Stimulated activated CD8-positive, alpha-beta memory T cell treated with anti-CD3 and anti-CD28 coated beads, Interleukin-7, amount 100 ng/mL, for 24 hours (primary cell): Measurements from ENCODE around the gene GNG12.

Experiments
- DNase-seq: peaks from one replicate; pipeline ENCODE4 v3.0.0-alpha.2; 2020; ENCODE audit warnings: low read depth

GNG12 gene

GRCh38 chr1:67832737-67833601 is at the start of gene GNG12:
TSS of gene GNG12 (minus strand) at chr1:67833467. CDS start at chr1:67707686, 125,781 bp downstream.
- no peak for DNase-seq

DNA sequence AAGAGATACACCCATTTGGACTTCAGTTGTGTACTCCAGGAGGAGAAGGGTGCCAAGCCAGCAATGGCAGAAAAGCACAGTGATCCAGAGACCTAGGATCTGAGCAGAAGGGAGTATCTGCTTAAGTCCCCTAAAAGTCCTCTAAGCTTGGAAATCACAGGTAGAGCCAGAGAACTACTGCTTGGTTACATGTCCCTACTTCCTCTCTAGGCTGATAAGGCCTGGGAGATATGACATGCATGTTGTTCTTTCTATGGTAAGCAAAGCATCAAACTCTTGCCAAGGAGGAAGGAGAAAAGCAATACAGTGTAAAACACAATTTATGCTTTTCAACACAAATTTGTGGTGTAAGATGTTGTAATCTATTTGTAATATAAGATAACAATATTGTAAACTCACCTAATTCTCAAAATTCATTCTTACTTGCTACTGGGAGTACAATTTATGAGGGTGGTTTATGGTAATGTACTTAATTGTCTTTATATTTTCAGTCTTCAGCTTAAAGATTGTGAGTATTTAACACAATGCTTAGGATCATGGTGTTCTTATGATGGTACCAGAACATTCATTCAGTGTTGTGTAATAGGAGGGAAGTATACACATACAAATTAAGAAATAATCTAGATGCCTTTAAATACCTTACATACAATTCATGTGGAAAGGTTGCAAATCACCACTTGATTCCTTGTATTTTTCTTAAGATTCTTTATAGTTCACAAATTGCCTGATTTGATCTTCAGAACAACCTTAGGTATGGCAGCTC is 49.1 kb upstream of the GNG12 start:
- no peak for DNase-seq

GRCh38 chr1:67880056-67880601 is 46.9 kb upstream of the GNG12 start:
- no peak for DNase-seq

DNA sequence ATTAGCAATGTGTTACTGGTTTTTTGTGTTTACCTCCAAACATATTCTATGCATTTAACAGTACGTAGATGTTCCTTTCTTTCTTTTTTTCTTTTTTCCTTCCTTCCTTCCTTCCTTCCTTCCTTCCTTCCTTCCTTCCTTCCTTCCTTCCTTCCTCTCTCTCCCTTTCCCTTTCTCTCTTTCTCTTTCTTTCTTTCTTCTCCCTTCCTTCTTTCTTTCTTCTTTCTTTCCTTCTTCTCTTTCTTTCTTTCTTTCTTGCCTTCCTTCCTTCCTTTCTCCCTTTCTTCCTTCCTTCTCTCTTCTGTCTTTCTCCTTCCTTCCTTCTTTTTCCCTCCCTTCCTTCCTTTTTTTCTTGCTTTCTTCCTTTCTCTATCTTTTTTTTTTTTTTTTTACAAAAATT is 46.2 kb upstream of the GNG12 start:
- no peak for DNase-seq

GRCh38 chr1:67874501-67875111 is 41.3 kb upstream of the GNG12 start:
- no peak for DNase-seq

DNA sequence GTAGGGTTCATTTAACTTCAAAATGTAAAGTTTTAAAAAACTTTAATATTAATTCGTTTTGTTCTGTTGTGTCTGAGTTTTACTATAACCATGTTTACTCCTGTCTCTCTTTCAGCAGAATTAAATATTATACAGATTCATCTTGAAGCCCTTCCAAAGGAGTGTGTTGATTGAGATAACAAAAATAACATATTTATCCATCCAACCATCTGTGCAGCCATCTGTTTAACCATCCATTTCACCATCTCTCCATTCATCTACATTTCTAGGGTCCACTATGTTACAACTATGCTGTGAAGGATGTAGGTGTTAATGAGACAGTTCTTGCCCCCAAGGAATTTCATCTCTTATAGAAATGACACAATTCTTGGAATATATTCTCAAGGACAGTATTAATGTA is 36.0 kb upstream of the GNG12 start:
- no peak for DNase-seq

- no peak for DNase-seq
Observed at GRCh38 chr1:67863637-67864036, 30.4 kb upstream of the GNG12 start.

DNA sequence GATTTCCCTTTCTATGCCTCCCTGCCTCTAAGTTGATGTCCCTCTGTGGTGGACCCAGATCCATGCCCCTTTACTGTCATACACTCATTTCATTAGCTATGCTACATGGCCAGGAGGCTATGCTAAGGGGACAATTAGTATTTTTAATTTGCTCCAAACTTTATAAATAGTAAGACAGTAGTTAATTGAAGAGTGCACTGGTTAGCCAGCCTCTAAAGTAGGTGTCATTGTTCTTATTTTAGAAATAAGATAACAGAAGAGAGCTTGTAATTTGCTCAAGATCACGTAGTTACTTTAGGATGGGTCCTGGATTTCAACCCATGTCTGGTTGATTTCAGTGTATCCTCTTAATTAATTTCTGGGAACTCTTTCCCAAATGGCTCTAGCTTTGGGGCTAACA is 29.4 kb upstream of the GNG12 start:
- no peak for DNase-seq

- no peak for DNase-seq
Observed at GRCh38 chr1:67861856-67862516, 28.7 kb upstream of the GNG12 start.

GRCh38 chr1:67860776-67861175 is 27.5 kb upstream of the GNG12 start:
- no peak for DNase-seq

GRCh38 chr1:67856921-67857320 is 23.7 kb upstream of the GNG12 start:
- DNase-seq: no peak

DNA sequence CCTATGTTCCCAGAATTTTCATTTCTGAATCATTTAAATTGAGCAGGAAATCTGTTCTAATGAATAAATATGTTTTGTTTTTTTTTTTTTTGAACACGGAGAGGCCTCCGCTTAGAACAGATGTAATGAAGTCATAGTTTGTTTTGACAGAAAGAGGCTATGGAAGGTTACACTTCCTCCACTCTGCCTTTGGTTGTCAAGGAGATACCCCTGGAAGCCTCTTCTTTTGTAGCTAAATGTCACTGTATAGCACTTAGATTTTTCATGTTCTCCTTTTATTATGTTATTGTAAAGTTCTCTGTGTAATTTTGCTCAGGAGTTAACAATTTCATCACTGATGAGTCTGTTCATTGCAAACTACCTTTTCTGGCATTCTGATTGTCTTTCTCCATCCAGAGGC is 22.7 kb upstream of the GNG12 start:
- no peak for DNase-seq

- no peak for DNase-seq
Observed at GRCh38 chr1:67855444-67855843, 22.2 kb upstream of the GNG12 start.

- no peak for DNase-seq
Observed at GRCh38 chr1:67853704-67854103, 20.4 kb upstream of the GNG12 start.

GRCh38 chr1:67851800-67852199 is 18.5 kb upstream of the GNG12 start:
- no peak for DNase-seq

- no peak for DNase-seq
Observed at GRCh38 chr1:67850611-67851075, 17.4 kb upstream of the GNG12 start.

- no peak for DNase-seq
Observed at GRCh38 chr1:67850151-67850551, 16.9 kb upstream of the GNG12 start.

GRCh38 chr1:67847466-67847865 is 14.2 kb upstream of the GNG12 start:
- DNase-seq: no peak

- DNase-seq: no peak
Observed at GRCh38 chr1:67846538-67846937, 13.3 kb upstream of the GNG12 start.

DNA sequence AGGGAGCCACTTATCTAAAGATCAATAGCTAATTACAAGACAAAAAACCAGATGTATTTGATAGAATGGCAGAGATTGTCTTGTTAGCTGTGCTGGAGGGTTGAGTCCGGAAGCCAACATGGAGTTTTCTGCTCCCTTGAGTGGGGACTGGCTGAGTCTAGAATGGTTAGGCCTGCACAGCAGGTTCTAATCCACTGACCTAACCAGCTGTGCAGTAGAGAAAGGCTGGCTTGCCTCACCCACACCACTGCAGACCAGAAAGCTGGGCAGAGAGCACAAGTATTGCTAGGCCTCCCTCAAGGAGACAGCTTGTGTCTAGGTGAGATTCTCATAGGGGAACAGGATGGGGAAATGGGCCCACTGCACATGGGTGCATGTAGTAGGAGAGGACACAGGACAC is 11.7 kb upstream of the GNG12 start:
- no peak for DNase-seq

DNA sequence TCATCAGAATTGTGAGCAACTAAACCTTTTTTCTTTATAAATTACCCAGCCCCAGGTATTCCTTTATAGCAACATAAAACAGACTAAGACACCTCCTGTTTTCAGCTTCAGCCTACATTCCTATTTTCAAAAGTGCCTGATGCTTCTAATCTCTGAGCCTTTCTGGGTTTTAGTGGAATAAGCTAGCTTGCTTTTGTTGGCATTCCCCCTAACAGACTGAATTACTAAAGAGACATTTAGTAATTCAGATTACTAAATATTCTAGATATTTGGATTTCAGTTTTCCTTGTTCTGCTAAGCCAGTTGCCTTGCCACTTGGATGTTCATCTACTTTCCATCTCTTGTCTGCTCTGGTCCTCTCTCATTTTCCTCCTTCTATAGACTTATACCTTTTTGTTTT is 10.5 kb upstream of the GNG12 start:
- DNase-seq: no peak

- no peak for DNase-seq
Observed at GRCh38 chr1:67843331-67843730, 10.1 kb upstream of the GNG12 start.
